HCT116 (cell line): ENCODE data around the gene C15orf40. TPM values are rescaled to one million over a fixed set of nuclear protein-coding genes. Genes with fewer than 3 reads are reported as not detected.

Experiments
- ATAC-seq: fragments of 200-7000 bp; cut with Tn5 transposase; 2 replicates; pipeline ENCODE4 v1.9.1; 2020; ENCODE audit warnings: mild to moderate bottlenecking, moderate library complexity
- BruUV-seq: library from RNA; stranded (reverse); fragments of 400-500 nt; replicated peaks from 2 replicates; lab custom pipeline; 2021; lab: Mats Ljungman, UMichigan
- CTCF ChIA-PET: fragments of 300-600 bp; sonication (Branson Sonifier 250); formaldehyde crosslinking; loops from one replicate; lab custom pipeline; 2021; ENCODE audit warnings: antibody characterized with exemption; lab: Charles Lee
- POLR2A ChIA-PET: fragments of 300-600, 350-600 bp; sonication (Branson Sonifier 250); formaldehyde crosslinking; loops from one replicate; lab custom pipeline; 2021; ENCODE audit warnings: antibody characterized with exemption; lab: Charles Lee
- RAD21 ChIA-PET, 2 experiments: fragments of 300-600 bp; sonication (Branson Sonifier 250); formaldehyde crosslinking; loops; one replicate each; lab custom pipeline; 2023; ENCODE audit warnings: low total read pairs in 2 of 2; ENCODE audit not compliant: uncharacterized antibody in 2 of 2, unreplicated experiment in 2 of 2, low non-redundant PET in 1 of 2; lab: Charles Lee
- DNase-seq: peaks from one replicate; pipeline ENCODE4 v3.0.0-alpha.2; 2010; ENCODE audit warnings: low read depth, low spot score
- H2AFZ ChIP-seq: fragments of 200-600 bp; shearing (Covaris generic), sonication (generic); 2 replicates; pipeline ENCODE4 v1.6.1; 2017; ENCODE audit warnings: low read depth, mixed run types, mixed read lengths, antibody characterized with exemption, low read length; ENCODE audit not compliant: poor library complexity, severe bottlenecking
- H3K27ac ChIP-seq: 2 replicates; pipeline ENCODE4 v1.5.1; 2012; ENCODE audit warnings: low read depth, low read length
- H3K27me3 ChIP-seq: fragments of 200-600 bp; sonication (generic); 2 replicates; pipeline ENCODE4 v1.6.1; 2016; ENCODE audit warnings: mixed run types, low read length, mixed read lengths; ENCODE audit not compliant: insufficient read depth
- H3K36me3 ChIP-seq, 2 experiments: fragments of 200-500 bp in 1 of 2; fragments of 200-600 bp in 1 of 2; sonication (Bioruptor generic) in 1 of 2; sonication (generic) in 1 of 2; 2 replicates each; pipeline versions ENCODE4 v1.5.1 to v1.6.1; 2014 to 2016; ENCODE audit warnings: low read length in 2 of 2, inconsistent platforms in 1 of 2, mixed read lengths in 1 of 2, mixed run types in 1 of 2; ENCODE audit not compliant: insufficient read depth in 2 of 2, control insufficient read depth in 1 of 2
- H3K4me1 ChIP-seq, 2 experiments: fragments of 200-600 bp in 1 of 2; sonication (generic) in 1 of 2; 2 replicates each; pipeline versions ENCODE4 v1.5.1 to v1.6.1; 2012 to 2017; ENCODE audit warnings: low read length in 2 of 2, inconsistent platforms in 1 of 2, mild to moderate bottlenecking in 1 of 2, mixed read lengths in 1 of 2, mixed run types in 1 of 2, moderate library complexity in 1 of 2; ENCODE audit not compliant: insufficient read depth in 2 of 2, control insufficient read depth in 1 of 2
- H3K4me2 ChIP-seq: fragments of 200-600 bp; sonication (generic); 2 replicates; pipeline ENCODE4 v1.6.1; 2017; ENCODE audit warnings: mixed run types, low read length, mixed read lengths
- H3K4me3 ChIP-seq, 2 experiments: fragments of 200-600 bp in 1 of 2; sonication (generic) in 1 of 2; replicated peaks in 1 of 2; 2 replicates each; pipeline ENCODE4 v1.5.1; 2011 to 2016; ENCODE audit warnings: low read length in 2 of 2, control low read depth in 1 of 2, low read depth in 1 of 2, mild to moderate bottlenecking in 1 of 2, mixed read lengths in 1 of 2, mixed run types in 1 of 2
- H3K79me2 ChIP-seq: fragments of 200-600 bp; sonication (generic); 2 replicates; pipeline ENCODE4 v1.6.1; 2017; ENCODE audit warnings: mild to moderate bottlenecking, mixed run types, low read length, moderate library complexity, mixed read lengths; ENCODE audit not compliant: insufficient read depth
- H3K9ac ChIP-seq: fragments of 200-600 bp; sonication (generic); 2 replicates; pipeline ENCODE4 v1.6.1; 2016; ENCODE audit warnings: low read length, mixed read lengths
- H3K9me2 ChIP-seq: fragments of 200-600 bp; sonication (generic), shearing (Covaris generic); 2 replicates; pipeline ENCODE4 v1.6.1; 2017; ENCODE audit warnings: mixed run types, mild to moderate bottlenecking, moderate library complexity; ENCODE audit not compliant: insufficient read depth
- H3K9me3 ChIP-seq, 2 experiments: fragments of 200-500 bp in 1 of 2; fragments of 200-600 bp in 1 of 2; sonication (Bioruptor generic) in 1 of 2; sonication (generic) in 1 of 2; 2 replicates each; pipeline ENCODE4 v1.6.1; 2014 to 2017; ENCODE audit warnings: low read length in 2 of 2, mixed read lengths in 2 of 2, inconsistent platforms in 1 of 2, low read depth in 1 of 2, mild to moderate bottlenecking in 1 of 2, mixed run types in 1 of 2, moderate library complexity in 1 of 2; ENCODE audit not compliant: control insufficient read depth in 1 of 2, insufficient read depth in 1 of 2
- H4K20me1 ChIP-seq: fragments of 200-600 bp; sonication (generic), shearing (Covaris generic); 2 replicates; pipeline ENCODE4 v1.6.1; 2017; ENCODE audit warnings: mixed run types, mild to moderate bottlenecking, moderate library complexity; ENCODE audit not compliant: insufficient read depth
- CEBPB ChIP-seq: IDR thresholded peaks from 2 replicates; pipeline ENCODE4 v1.6.1; 2012; ENCODE audit warnings: low read depth
- SIN3A ChIP-seq: IDR thresholded peaks from 2 replicates; pipeline ENCODE4 v1.6.1; 2012; ENCODE audit warnings: low read depth
- SRF ChIP-seq: IDR thresholded peaks from 2 replicates; pipeline ENCODE4 v1.6.1; 2012; ENCODE audit warnings: low read depth
- intact Hi-C: fragments of 100-400 bp; cut with micrococcal nuclease; formaldehyde crosslinking; loops from 2 replicates; pipeline ENCODE4 v1.10.0; 2022
- total RNA-seq: library from RNA; stranded (reverse); gene quantifications from one replicate; pipeline ENCODE4 v1.2.1, GENCODE V29; 2021; ENCODE audit not compliant: unreplicated experiment

C15orf40 gene
- total RNA-seq, 1 experiment from 2014 or later: 26.0 TPM

- Histone ChIP-seq H3K27ac (no peak overlapping the region), H2AFZ (no peak overlapping the region), H3K4me3 (no peak overlapping the region), H4K20me1 (no peaks in the 10 kb centered on the region)
- no peak for TF ChIP-seq SRF
- TF ChIP-seq, all 23 proteins: peak for 0
- no peaks in the 10 kb centered on the region for H3K36me3 ChIP-seq
- H3K4me2 ChIP-seq: no peak overlapping the region
- no peaks in the 10 kb centered on the region for H3K79me2 ChIP-seq
- intact Hi-C loops: no loop called here
- no peak overlapping the region for H3K9ac ChIP-seq
- H3K9me2 ChIP-seq: no peaks in the 10 kb centered on the region
- DNase-seq (no peak), ATAC-seq (no peak)
- no TSS peak for BruUV-seq
- no peaks in the 10 kb centered on the region for H3K9me3 ChIP-seq
- no peaks in the 10 kb centered on the region for H3K27me3 ChIP-seq
- RAD21 ChIA-PET: no interaction called here
- no peaks in the 10 kb centered on the region for H3K4me1 ChIP-seq
- CTCF ChIA-PET: no interaction called here
- POLR2A ChIA-PET: no interaction called here
These were observed 52.0 kb downstream of the C15orf40 start for GRCh38 chr15:82959423-82959822.

- intact Hi-C loops: no loop called here
- Histone ChIP-seq H2AFZ (no peak overlapping the region), H3K27ac (no peak overlapping the region), H3K4me1 (no peaks in the 10 kb centered on the region), H3K79me2 (no peaks in the 10 kb centered on the region), H4K20me1 (no peaks in the 10 kb centered on the region), H3K4me2 (no peak overlapping the region), H3K9me3 (no peaks in the 10 kb centered on the region), H3K4me3 (no peak overlapping the region), H3K9ac (no peak overlapping the region), H3K36me3 (no peaks in the 10 kb centered on the region), H3K9me2 (no peaks in the 10 kb centered on the region), H3K27me3 (no peaks in the 10 kb centered on the region)
- no TSS peak for BruUV-seq
- POLR2A ChIA-PET: no interaction called here
- RAD21 ChIA-PET: interaction anchor here in 1 of 2 experiments (1.0 kb wide), 1 partner anchor 18 kb away, joined by 5 read pairs; no protein-coding TSS in a partner anchor
- CTCF ChIA-PET: no interaction called here
- DNase-seq (no peak), ATAC-seq (no peak)
- TF ChIP-seq CEBPB: no peak
- no peak for TF ChIP-seq SIN3A
These were observed 52.8 kb downstream of the C15orf40 start for GRCh38 chr15:82958638-82959037.
